IPS-15b (cell line): ENCODE measurements around the gene CLSTN2.
"Not testable (repeated sequence)": the region's sequence is repeated elsewhere in the genome, so short reads cannot be mapped to it uniquely, and the experiment has no call there.

ENCODE experiments used
- H3K27me3 ChIP-seq: one replicate; pipeline ENCODE4 v1.6.1; 2013; ENCODE audit warnings: low read length; ENCODE audit not compliant: control insufficient read depth, insufficient read depth
- H3K36me3 ChIP-seq: one replicate; pipeline ENCODE4 v1.6.1; 2013; ENCODE audit warnings: low read length; ENCODE audit not compliant: control insufficient read depth, insufficient read depth
- H3K4me1 ChIP-seq: one replicate; pipeline ENCODE4 v1.6.1; 2013; ENCODE audit warnings: mild to moderate bottlenecking, low read length; ENCODE audit not compliant: control insufficient read depth, insufficient read depth
- H3K4me3 ChIP-seq: one replicate; pipeline ENCODE4 v1.5.1; 2013; ENCODE audit warnings: low read depth, low read length
- H3K9ac ChIP-seq: one replicate; pipeline ENCODE4 v1.6.1; 2013; ENCODE audit warnings: low read depth, mild to moderate bottlenecking, low read length
- H3K9me3 ChIP-seq: one replicate; pipeline ENCODE4 v1.6.1; 2013; ENCODE audit warnings: mild to moderate bottlenecking, low read length; ENCODE audit not compliant: control insufficient read depth, insufficient read depth

The CLSTN2 gene

GRCh38 chr3:140420621-140421357, 485.8 kb downstream of the CLSTN2 start:
- Histone ChIP-seq H3K4me1 (no peaks in the 10 kb centered on the region), H3K36me3 (no peaks in the 10 kb centered on the region), H3K9ac (no peak overlapping the region), H3K4me3 (no peak overlapping the region), H3K9me3 (no peaks in the 10 kb centered on the region), H3K27me3 (peaks cover 4% of the 10 kb centered on the region)

GRCh38 chr3:140421884-140422283, 486.9 kb downstream of the CLSTN2 start:
- H3K9ac ChIP-seq: no peak overlapping the region
- peaks cover 4% of the 10 kb centered on the region for H3K27me3 ChIP-seq
- no peaks in the 10 kb centered on the region for H3K9me3 ChIP-seq
- no peaks in the 10 kb centered on the region for H3K36me3 ChIP-seq
- H3K4me1 ChIP-seq: no peaks in the 10 kb centered on the region
- no peak overlapping the region for H3K4me3 ChIP-seq

GRCh38 chr3:140423146-140423545, 488.2 kb downstream of the CLSTN2 start:
- H3K9ac ChIP-seq: no peak overlapping the region
- H3K27me3 ChIP-seq: peaks cover 4% of the 10 kb centered on the region
- H3K9me3 ChIP-seq: no peaks in the 10 kb centered on the region
- H3K4me1 ChIP-seq: no peaks in the 10 kb centered on the region
- H3K36me3 ChIP-seq: no peaks in the 10 kb centered on the region
- H3K4me3 ChIP-seq: no peak overlapping the region

- H3K4me3 ChIP-seq, H3K9me3 ChIP-seq, H3K27me3 ChIP-seq, H3K9ac ChIP-seq, H3K4me1 ChIP-seq, H3K36me3 ChIP-seq: not testable (repeated sequence)
Observed at GRCh38 chr3:140423574-140423973, 488.6 kb downstream of the CLSTN2 start.

GRCh38 chr3:140424211-140424610, 489.2 kb downstream of the CLSTN2 start:
- Histone ChIP-seq H3K9me3 (no peaks in the 10 kb centered on the region), H3K4me3 (no peak overlapping the region), H3K36me3 (no peaks in the 10 kb centered on the region), H3K9ac (no peak overlapping the region), H3K4me1 (no peaks in the 10 kb centered on the region), H3K27me3 (peaks cover 4% of the 10 kb centered on the region)

GRCh38 chr3:140424726-140425125, 489.7 kb downstream of the CLSTN2 start:
- no peak overlapping the region for H3K9ac ChIP-seq
- H3K9me3 ChIP-seq: no peaks in the 10 kb centered on the region
- peaks cover 4% of the 10 kb centered on the region for H3K27me3 ChIP-seq
- H3K4me1 ChIP-seq: no peaks in the 10 kb centered on the region
- no peaks in the 10 kb centered on the region for H3K36me3 ChIP-seq
- H3K4me3 ChIP-seq: no peak overlapping the region

- no peaks in the 10 kb centered on the region for H3K4me1 ChIP-seq
- peaks cover 4% of the 10 kb centered on the region for H3K27me3 ChIP-seq
- H3K36me3 ChIP-seq: no peaks in the 10 kb centered on the region
- H3K9me3 ChIP-seq: no peaks in the 10 kb centered on the region
- H3K9ac ChIP-seq: no peak overlapping the region
- no peak overlapping the region for H3K4me3 ChIP-seq
Observed at GRCh38 chr3:140427786-140428185, 492.8 kb downstream of the CLSTN2 start.

- Histone ChIP-seq H3K9ac (no peak overlapping the region), H3K4me3 (no peak overlapping the region), H3K36me3 (no peaks in the 10 kb centered on the region), H3K27me3 (peaks cover 4% of the 10 kb centered on the region), H3K4me1 (no peaks in the 10 kb centered on the region), H3K9me3 (no peaks in the 10 kb centered on the region)
Observed at GRCh38 chr3:140428380-140428779, 493.4 kb downstream of the CLSTN2 start.

- H3K36me3 ChIP-seq: no peaks in the 10 kb centered on the region
- no peak overlapping the region for H3K9ac ChIP-seq
Observed at GRCh38 chr3:140429791-140430190, 494.8 kb downstream of the CLSTN2 start.

GRCh38 chr3:140430494-140430893, 495.5 kb downstream of the CLSTN2 start:
- H3K4me1 ChIP-seq: no peaks in the 10 kb centered on the region
- no peaks in the 10 kb centered on the region for H3K9me3 ChIP-seq
- H3K4me3 ChIP-seq: no peak overlapping the region
- H3K36me3 ChIP-seq: no peaks in the 10 kb centered on the region
- no peak overlapping the region for H3K9ac ChIP-seq
- no peaks in the 10 kb centered on the region for H3K27me3 ChIP-seq

More at GRCh38 chr3:140429791-140430190, 494.8 kb downstream of the CLSTN2 start:
- no peaks in the 10 kb centered on the region for H3K27me3 ChIP-seq
- H3K9me3 ChIP-seq: no peaks in the 10 kb centered on the region
- H3K4me1 ChIP-seq: no peaks in the 10 kb centered on the region
- H3K4me3 ChIP-seq: no peak overlapping the region

- Histone ChIP-seq H3K36me3 (no peaks in the 10 kb centered on the region), H3K9me3 (no peaks in the 10 kb centered on the region)
Observed at GRCh38 chr3:140432229-140432669, 497.3 kb downstream of the CLSTN2 start.

GRCh38 chr3:140433431-140433830, 498.4 kb downstream of the CLSTN2 start:
- Histone ChIP-seq H3K9me3 (no peaks in the 10 kb centered on the region), H3K4me1 (no peaks in the 10 kb centered on the region), H3K27me3 (no peaks in the 10 kb centered on the region), H3K9ac (no peak overlapping the region), H3K4me3 (no peak overlapping the region), H3K36me3 (no peaks in the 10 kb centered on the region)

More at GRCh38 chr3:140432229-140432669, 497.3 kb downstream of the CLSTN2 start:
- no peak overlapping the region for H3K9ac ChIP-seq
- H3K27me3 ChIP-seq: no peaks in the 10 kb centered on the region
- H3K4me1 ChIP-seq: no peaks in the 10 kb centered on the region
- no peak overlapping the region for H3K4me3 ChIP-seq
